SK-N-MC (cell line): Measurements from ENCODE around the gene PHRF1.

Experiments
- DNase-seq: peaks from one replicate; pipeline ENCODE4 v3.0.0-alpha.2; 2011; ENCODE audit warnings: low read depth, low spot score
- H3K27ac ChIP-seq: fragments of 200-600 bp; sonication (generic); 2 replicates; pipeline ENCODE4 v1.5.1; 2016; ENCODE audit warnings: mixed run types
- H3K36me3 ChIP-seq: fragments of 200-600 bp; sonication (generic); 2 replicates; pipeline ENCODE4 v1.6.1; 2017; ENCODE audit warnings: antibody characterized with exemption, low read length, mixed read lengths; ENCODE audit not compliant: insufficient read depth
- H3K4me3 ChIP-seq: fragments of 200-600 bp; sonication (generic); 2 replicates; pipeline ENCODE4 v1.5.1; 2016
- H3K9ac ChIP-seq: fragments of 200-600 bp; sonication (generic); 2 replicates; pipeline ENCODE4 v1.8.0; 2017; ENCODE audit warnings: mixed run types, mixed read lengths; ENCODE audit not compliant: insufficient read length
- H3K9me3 ChIP-seq: fragments of 200-600 bp; sonication (generic); 2 replicates; pipeline ENCODE4 v1.6.1; 2017; ENCODE audit warnings: low read depth, mild to moderate bottlenecking, antibody characterized with exemption, low read length, moderate library complexity, mixed read lengths
- EZH2 ChIP-seq: fragments of 200-600 bp; sonication (generic); IDR thresholded peaks from one replicate; pipeline ENCODE4 v1.6.1; 2017; ENCODE audit warnings: antibody characterized with exemption
- FOXP2 ChIP-seq: optimal IDR thresholded peaks from 2 replicates; pipeline ENCODE3; 2011; ENCODE audit warnings: mild to moderate bottlenecking, moderate library complexity; ENCODE audit not compliant: insufficient read depth; ENCODE audit errors: extremely low read length, control extremely low read depth
- POLR2AphosphoS5 ChIP-seq: IDR thresholded peaks from 2 replicates; pipeline ENCODE4 v1.6.1; 2012; ENCODE audit warnings: mild to moderate bottlenecking, low read depth, low read length, borderline replicate concordance

Gene PHRF1

GRCh38 chr11:554428-555226 is 21.6 kb upstream of the PHRF1 start:
- Histone ChIP-seq H3K4me3 (peak overlapping the region; percentile 78), H3K36me3 (no peaks in the 10 kb centered on the region), H3K27ac (no peak overlapping the region), H3K9ac (no peak overlapping the region), H3K9me3 (no peaks in the 10 kb centered on the region)
- TF ChIP-seq FOXP2 (no peak), EZH2 (no peak), POLR2AphosphoS5 (no peak)
- no peak for DNase-seq

- Histone ChIP-seq H3K9me3 (no peaks in the 10 kb centered on the region), H3K36me3 (no peaks in the 10 kb centered on the region), H3K27ac (no peak overlapping the region), H3K9ac (no peak overlapping the region), H3K4me3 (peak overlapping the region; percentile 78)
- TF ChIP-seq EZH2: no peak
- no peak for TF ChIP-seq FOXP2
- no peak for TF ChIP-seq POLR2AphosphoS5
- DNase-seq: no peak
Observed at GRCh38 chr11:555227-555779, 21.0 kb upstream of the PHRF1 start.

DNA sequence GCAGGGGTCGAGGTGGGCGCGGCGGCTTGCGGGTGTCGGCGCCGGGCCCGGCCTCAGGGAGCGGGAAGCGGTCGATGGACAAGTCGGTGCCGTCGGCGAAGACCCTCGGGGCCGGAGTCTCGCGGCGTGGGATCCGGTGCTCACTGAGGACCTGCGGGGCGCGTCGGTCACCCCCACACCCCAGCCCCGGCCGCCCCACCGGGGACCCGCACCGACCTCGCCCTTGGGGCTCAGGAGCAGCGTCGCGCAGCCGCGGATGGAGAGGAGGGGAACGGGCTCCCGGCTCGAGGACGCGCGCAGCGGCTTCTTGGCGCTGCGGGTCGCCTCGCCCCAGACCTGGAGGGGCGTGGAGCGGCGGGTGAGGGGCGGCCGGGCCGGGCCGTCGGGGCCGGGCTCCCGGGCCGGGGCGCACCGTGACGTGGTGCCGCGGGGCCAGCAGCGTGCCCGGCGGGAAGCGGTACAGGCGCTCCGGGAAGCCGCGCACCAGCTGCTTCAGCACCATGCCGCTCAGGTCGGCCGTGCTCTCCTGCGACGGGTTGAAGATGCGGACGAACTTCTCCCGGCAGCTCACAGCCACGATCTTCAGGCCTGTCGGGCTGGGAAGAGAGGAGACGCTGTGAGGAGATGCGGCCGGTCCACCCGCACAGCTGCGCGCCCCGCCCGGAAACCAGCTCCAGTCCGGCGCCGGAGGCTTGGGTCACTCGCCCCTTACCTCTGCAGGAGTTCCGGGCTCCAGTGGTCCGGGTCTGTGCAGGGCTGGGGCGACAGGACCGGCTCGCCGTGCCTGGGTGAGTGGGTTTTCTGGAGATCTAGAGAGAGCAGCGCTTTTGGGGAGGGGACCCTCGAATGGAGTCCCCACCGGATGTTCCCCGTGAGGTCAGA is 20.2 kb upstream of the PHRF1 start:
- H3K9me3 ChIP-seq: no peaks in the 10 kb centered on the region
- DNase-seq: no peak
- H3K36me3 ChIP-seq: no peaks in the 10 kb centered on the region
- H3K4me3 ChIP-seq: peak overlapping the region; percentile 78
- H3K9ac ChIP-seq: no peak overlapping the region
- TF ChIP-seq EZH2: no peak
- no peak for TF ChIP-seq POLR2AphosphoS5
- no peak for TF ChIP-seq FOXP2
- no peak overlapping the region for H3K27ac ChIP-seq

DNA sequence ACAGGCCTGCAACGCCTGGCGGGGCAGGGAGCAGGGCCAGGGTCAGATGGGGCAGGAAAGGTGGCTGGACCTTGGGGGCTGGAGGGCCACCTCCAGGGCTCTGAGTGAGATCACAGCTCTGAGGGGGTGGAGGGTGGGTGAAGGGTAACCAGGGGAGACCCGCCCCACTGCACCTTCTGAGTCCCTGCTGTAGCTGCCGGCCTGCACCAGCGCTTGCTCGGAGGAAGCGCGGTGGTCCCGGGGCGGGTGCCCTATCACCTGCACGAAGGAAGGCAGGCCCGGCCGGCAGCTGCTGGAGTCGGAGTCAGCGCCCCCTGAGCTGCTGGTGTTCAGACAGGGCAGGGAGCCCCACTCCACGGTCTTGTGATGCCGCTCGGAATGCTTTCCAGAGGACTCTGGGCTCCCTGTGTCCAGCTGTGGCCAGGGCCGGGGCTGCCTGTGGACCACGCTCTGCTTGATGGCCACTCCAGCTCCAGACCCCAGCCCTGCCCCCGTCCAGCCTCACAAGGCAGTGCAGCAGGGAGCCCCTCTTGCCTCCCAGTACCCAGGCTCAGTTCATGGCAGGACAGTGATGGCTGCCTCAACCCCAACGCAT is 19.5 kb upstream of the PHRF1 start:
- Histone ChIP-seq H3K36me3 (no peaks in the 10 kb centered on the region), H3K9me3 (no peaks in the 10 kb centered on the region), H3K4me3 (no peak overlapping the region), H3K27ac (no peak overlapping the region), H3K9ac (no peak overlapping the region)
- no peak for TF ChIP-seq EZH2
- no peak for TF ChIP-seq FOXP2
- TF ChIP-seq POLR2AphosphoS5: no peak
- no peak for DNase-seq

GRCh38 chr11:557328-558132 is 18.7 kb upstream of the PHRF1 start:
- Histone ChIP-seq H3K4me3 (no peak overlapping the region), H3K27ac (no peak overlapping the region), H3K36me3 (no peaks in the 10 kb centered on the region), H3K9ac (no peak overlapping the region), H3K9me3 (no peaks in the 10 kb centered on the region)
- DNase-seq: no peak
- TF ChIP-seq EZH2: no peak
- TF ChIP-seq POLR2AphosphoS5: no peak
- no peak for TF ChIP-seq FOXP2

GRCh38 chr11:558503-558902 is 17.8 kb upstream of the PHRF1 start:
- no peaks in the 10 kb centered on the region for H3K9me3 ChIP-seq
- H3K36me3 ChIP-seq: no peaks in the 10 kb centered on the region
- no peak overlapping the region for H3K27ac ChIP-seq
- H3K4me3 ChIP-seq: no peak overlapping the region
- H3K9ac ChIP-seq: no peak overlapping the region
- no peak for TF ChIP-seq POLR2AphosphoS5
- no peak for TF ChIP-seq EZH2
- no peak for TF ChIP-seq FOXP2
- DNase-seq: no peak

GRCh38 chr11:559020-559620 is 17.1 kb upstream of the PHRF1 start:
- Histone ChIP-seq H3K4me3 (no peak overlapping the region), H3K27ac (no peak overlapping the region), H3K36me3 (no peaks in the 10 kb centered on the region), H3K9ac (no peak overlapping the region), H3K9me3 (no peaks in the 10 kb centered on the region)
- no peak for DNase-seq
- no peak for TF ChIP-seq POLR2AphosphoS5
- no peak for TF ChIP-seq EZH2
